HG03520 (cell line): ENCODE data around the gene TRIM49.
"Not testable (repeated sequence)": the region's sequence is repeated elsewhere in the genome, so short reads cannot be mapped to it uniquely, and the experiment has no call there.

Experiments
- ATAC-seq: cut with Tn5 transposase; IDR thresholded peaks from one replicate; pipeline ENCODE4 v1.9.1; 2021; ENCODE audit warnings: mild to moderate bottlenecking, moderate library complexity; ENCODE audit not compliant: unreplicated experiment

The TRIM49 gene, protein sequence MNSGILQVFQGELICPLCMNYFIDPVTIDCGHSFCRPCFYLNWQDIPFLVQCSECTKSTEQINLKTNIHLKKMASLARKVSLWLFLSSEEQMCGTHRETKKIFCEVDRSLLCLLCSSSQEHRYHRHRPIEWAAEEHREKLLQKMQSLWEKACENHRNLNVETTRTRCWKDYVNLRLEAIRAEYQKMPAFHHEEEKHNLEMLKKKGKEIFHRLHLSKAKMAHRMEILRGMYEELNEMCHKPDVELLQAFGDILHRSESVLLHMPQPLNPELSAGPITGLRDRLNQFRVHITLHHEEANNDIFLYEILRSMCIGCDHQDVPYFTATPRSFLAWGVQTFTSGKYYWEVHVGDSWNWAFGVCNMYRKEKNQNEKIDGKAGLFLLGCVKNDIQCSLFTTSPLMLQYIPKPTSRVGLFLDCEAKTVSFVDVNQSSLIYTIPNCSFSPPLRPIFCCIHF

DNA sequence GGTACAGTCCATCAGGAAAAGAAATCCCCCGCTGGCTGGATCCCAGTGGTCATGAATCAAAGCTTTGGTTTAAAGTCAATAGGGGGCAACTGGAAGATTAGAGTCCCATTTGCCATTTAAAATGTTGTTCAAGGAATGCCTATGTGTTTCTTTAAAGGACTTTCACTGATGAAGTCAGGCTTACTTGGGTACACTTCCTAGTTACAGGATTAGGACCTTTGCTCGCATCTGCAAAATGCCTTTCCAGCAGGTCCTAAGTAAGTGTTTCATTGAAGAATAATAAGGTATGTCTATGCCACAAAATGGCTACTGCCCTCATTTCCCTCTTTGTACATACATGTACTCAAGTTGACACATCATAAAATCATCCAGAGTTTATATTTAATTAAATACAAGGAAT is at the start of gene TRIM49:
TRIM49 (minus strand) TSS at position 101 of the 400 bp plus-strand sequence. CDS start 4,106 bp downstream, outside the sequence.
- ATAC-seq = not testable (repeated sequence)

DNA sequence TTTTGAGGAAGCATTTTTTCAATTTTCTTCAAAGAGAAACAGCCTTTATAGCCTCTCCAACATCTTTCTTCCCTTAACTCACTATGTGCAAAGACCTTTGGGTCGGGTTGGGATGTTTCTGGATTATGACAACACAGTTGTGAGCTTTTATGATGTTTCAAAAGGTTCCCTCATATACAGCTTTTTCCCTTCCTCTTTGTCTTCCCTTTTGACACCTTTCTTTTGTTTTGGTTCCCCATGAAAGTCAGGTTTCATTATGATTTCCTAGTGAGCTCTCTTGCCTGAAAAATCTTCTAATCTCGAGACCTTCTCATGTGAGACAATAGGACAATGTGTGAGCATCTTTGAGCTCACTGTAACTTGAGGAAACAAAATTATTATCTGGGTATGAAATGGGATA is 18.3 kb upstream of the TRIM49 start:
- not testable (repeated sequence) for ATAC-seq

DNA sequence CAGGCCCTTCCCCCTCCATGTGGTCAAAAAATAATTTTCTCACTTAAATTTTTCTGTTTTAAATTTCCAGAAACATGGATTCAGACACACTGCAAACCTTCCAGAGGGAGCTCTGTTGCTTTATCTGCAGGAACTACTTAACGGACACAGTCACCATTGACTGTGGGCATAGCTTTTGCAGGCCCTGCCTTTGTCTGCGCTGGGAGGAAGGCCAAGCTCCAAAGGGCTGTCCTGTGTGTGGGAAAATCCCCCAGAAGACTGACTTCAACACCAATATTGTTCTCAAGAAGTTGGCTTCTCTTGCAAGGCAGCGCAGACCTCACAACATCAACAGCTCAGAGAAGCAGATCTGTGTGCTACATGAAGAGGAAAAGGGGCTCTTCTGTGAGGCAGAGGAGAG is 11.6 kb upstream of the TRIM49 start:
- ATAC-seq = not testable (repeated sequence)

DNA sequence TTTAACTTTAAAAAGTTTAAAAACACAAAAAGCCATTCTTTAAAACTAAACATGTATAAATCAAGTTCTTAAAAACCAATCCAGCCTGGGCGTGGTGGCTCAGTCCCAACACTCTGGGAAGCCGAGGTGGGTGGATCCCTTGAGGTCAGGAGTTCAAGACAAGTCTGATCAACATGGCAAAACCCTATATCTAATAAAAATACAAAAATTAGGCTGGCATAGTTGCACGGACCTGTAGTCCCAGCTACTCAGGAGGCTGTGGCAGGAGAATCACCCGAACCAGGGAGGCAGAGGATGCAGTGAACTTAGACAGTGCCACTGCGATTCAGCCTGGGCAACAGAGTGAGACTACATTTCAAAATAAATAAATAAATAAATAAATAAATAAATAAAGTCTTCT is 5.2 kb upstream of the TRIM49 start:
- not testable (repeated sequence) for ATAC-seq

DNA sequence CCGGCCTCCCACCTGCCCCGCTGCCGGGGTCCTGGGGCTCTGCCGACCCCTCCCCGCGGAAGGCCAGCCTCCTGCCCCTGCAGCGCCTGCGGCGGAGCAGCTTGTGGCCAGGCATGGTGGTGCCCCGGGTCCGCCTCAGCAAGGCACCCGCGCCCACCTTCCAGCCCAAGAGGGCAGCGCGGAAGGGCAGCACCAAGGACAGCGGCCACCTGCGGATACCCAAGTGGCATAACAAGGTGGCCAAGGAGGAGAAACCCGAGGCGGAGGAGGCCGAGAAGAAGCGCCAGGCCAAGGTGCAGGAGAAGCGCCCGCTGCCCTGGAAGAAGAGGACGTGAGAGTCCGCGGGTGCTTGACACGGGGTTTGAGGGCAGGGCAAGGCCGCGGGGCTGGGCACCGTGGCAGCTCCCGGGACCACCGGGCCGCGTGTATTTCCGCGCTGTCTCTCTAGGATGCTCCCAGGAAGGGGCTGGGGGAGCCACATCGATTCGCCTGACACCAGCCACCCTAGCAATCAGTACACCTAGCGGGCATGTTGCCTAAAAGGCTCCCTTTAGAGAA is 20.8 kb downstream of the TRIM49 start:
- ATAC-seq = not testable (repeated sequence)

DNA sequence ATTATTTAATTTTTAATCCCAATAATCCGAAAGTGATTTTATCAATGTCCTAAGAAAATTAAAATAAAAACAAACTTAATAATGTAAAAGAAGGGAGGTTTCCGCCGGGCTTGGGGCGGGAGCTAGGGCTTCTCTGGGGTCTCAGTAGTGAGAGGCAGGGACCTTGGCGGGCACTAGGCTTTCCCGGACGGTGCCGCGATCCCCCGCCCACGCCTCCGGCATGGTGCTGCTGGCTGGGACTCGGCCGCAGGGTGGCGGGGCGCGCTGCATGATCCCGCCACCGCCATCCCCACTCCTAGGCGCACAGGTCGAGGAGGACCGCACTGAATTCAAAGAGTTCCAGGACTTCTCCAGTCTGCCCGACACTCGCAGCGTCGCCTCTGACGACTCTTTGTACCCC is 22.6 kb downstream of the TRIM49 start:
- not testable (repeated sequence) for ATAC-seq

DNA sequence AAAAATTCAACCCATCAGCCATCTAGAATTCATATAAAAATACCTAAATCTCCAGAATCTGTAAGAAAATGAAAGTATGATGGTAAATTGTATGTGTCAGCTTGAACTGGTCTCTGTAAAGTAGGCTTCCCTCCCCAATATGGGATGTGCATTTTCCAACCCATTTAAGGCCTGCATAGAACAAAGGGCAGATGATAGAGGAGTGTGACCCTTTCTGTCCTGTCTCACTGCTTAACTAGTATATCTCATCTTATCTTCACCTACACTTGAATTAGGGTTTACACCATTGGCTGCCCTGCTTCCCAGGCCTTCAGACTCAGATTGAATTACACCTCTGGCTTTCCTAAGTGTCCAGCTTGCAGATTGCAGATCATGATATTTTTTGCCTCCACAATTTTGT is 57.6 kb downstream of the TRIM49 start:
- ATAC-seq = not testable (repeated sequence)
